Breast epithelium (tissue), 4 donors: Measurements from ENCODE around the gene SLC27A1. TPM values are rescaled to one million over a fixed set of nuclear protein-coding genes. Genes with fewer than 3 reads are reported as not detected.
A peak's percentile ranks its signal among the peaks of the same experiment; 100 is the strongest.

Experiments used
- DNase-seq, 2 donors: peaks; one replicate each; pipeline ENCODE4 v3.0.0-alpha.2; 2019; ENCODE audit warnings: low spot score in 2 of 2
- H3K27ac ChIP-seq, 2 donors: fragments of 200-600 bp; sonication (generic) in 1 of 2; one replicate each; pipeline ENCODE4 v1.5.1; 2016 to 2019; ENCODE audit warnings: mild to moderate bottlenecking in 1 of 2
- H3K27me3 ChIP-seq, 2 donors: fragments of 200-600 bp; sonication (generic) in 1 of 2; one replicate each; pipeline versions ENCODE4 v1.5.1 to v1.6.0; 2017 to 2019; ENCODE audit warnings: control low read depth in 1 of 2, mild to moderate bottlenecking in 1 of 2
- H3K36me3 ChIP-seq: fragments of 200-600 bp; one replicate; pipeline ENCODE4 v1.5.1; 2019
- H3K4me1 ChIP-seq, 2 donors: fragments of 200-600 bp; sonication (generic); one replicate each; pipeline ENCODE4 v1.5.1; 2016 to 2019; ENCODE audit warnings: control low read depth in 1 of 2
- H3K4me3 ChIP-seq, 3 donors: fragments of 200-600 bp; sonication (generic); 1 replicate in 2 of 3; 2 replicates in 1 of 3; pipeline ENCODE4 v1.5.1; 2016 to 2019; ENCODE audit warnings: mild to moderate bottlenecking in 3 of 3, moderate library complexity in 2 of 3
- H3K9me3 ChIP-seq, 2 donors: fragments of 200-600 bp; sonication (generic) in 1 of 2; one replicate each; pipeline ENCODE4 v1.5.1; 2016 to 2019; ENCODE audit warnings: control low read depth in 1 of 2
- POLR2A ChIP-seq: fragments of 450-650 bp; IDR thresholded peaks from one replicate; pipeline ENCODE4 v1.6.1; 2016; ENCODE audit warnings: antibody characterized with exemption, mild to moderate bottlenecking, moderate library complexity
- POLR2AphosphoS5 ChIP-seq, 3 donors: sonication (generic); formaldehyde crosslinking; IDR thresholded peaks; one replicate each; pipeline ENCODE4 v1.6.1; 2017; ENCODE audit warnings: antibody characterized with exemption in 3 of 3
- intact Hi-C: fragments of 100-400 bp; cut with DNase I; formaldehyde crosslinking; loops from one replicate; pipeline ENCODE4 v1.15.1; 2023; ENCODE audit warnings: low total_unique reads
- total RNA-seq, 3 donors: library from RNA; depleted of rRNA; stranded (reverse); fragments of >200 nt; gene quantifications; one replicate each; pipeline ENCODE4 v1.1.0, GENCODE V29; 2016
- TF ChIP-seq, protein P1 (sequence below), 3 donors: fragments of 450-650 bp; IDR thresholded peaks; one replicate each; pipeline ENCODE4 v1.5.1; 2016 to 2017; ENCODE audit warnings: antibody characterized with exemption in 3 of 3, mild to moderate bottlenecking in 3 of 3, moderate library complexity in 3 of 3

Gene SLC27A1
- total RNA-seq, 3 donors from 2014 or later = 32.4 to 35.4 (median 34.8) TPM

DNA sequence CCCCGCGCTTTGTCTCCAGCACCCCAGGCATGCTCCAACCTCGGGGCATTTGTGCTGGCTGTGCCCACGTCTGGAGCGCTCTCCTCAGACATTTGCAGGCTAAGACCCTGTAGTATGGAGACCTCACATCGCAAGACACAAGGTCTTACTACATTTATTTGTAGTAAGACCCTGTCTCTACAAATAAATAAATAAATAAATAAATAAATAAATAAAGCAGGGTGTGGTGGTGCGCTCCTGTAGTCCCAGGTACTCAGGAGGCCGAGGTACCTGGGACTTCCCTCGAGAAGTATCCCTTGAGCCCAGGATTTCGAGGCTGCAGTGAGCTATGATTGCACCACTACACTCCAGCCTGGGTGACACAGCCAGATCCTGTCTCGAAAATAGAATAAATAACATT is 14.2 kb upstream of the SLC27A1 start:
- H3K27me3 ChIP-seq = peaks cover 0 to 25% of the 10 kb centered on the region in 2 donors
- TF ChIP-seq POLR2A (no peak), POLR2AphosphoS5 (IDR thresholded peaks at IDR 0.05) (no peak)
- TF ChIP-seq, protein P1, sequence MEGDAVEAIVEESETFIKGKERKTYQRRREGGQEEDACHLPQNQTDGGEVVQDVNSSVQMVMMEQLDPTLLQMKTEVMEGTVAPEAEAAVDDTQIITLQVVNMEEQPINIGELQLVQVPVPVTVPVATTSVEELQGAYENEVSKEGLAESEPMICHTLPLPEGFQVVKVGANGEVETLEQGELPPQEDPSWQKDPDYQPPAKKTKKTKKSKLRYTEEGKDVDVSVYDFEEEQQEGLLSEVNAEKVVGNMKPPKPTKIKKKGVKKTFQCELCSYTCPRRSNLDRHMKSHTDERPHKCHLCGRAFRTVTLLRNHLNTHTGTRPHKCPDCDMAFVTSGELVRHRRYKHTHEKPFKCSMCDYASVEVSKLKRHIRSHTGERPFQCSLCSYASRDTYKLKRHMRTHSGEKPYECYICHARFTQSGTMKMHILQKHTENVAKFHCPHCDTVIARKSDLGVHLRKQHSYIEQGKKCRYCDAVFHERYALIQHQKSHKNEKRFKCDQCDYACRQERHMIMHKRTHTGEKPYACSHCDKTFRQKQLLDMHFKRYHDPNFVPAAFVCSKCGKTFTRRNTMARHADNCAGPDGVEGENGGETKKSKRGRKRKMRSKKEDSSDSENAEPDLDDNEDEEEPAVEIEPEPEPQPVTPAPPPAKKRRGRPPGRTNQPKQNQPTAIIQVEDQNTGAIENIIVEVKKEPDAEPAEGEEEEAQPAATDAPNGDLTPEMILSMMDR (IDR thresholded peaks at IDR 0.05) = no peak

DNA sequence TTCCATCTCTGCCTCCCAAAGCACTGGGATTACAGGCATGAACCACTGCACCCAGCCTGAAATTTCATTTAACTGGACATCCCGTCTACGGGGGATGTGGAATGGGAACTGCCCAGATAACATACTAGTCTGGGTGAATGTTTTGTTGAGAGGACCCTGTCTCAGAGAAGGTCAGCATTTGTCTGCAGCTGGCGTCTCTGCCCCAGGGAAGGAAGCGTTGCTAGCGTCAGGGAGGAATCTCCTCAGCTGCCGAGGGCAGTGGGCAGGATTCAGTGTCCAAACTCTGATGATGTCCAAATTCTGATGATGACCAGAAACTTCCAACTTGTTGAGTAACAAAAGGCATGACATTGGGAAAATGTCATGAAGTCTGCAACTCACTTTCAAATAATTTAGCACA is 12.7 kb upstream of the SLC27A1 start:
- TF ChIP-seq POLR2AphosphoS5 (IDR thresholded peaks at IDR 0.05) (no peak), POLR2A (no peak)
- TF ChIP-seq, protein P1 (IDR thresholded peaks at IDR 0.05) = no peak
- Histone ChIP-seq H3K27ac (no peak overlapping the region), H3K4me1 (no peaks in the 10 kb centered on the region), H3K27me3 (peaks cover 0 to 25% of the 10 kb centered on the region in 2 donors), H3K36me3 (no peaks in the 10 kb centered on the region), H3K4me3 (no peak overlapping the region), H3K9me3 (no peaks in the 10 kb centered on the region)
- intact Hi-C loops = no loop called here
- no peak for DNase-seq

More for the DNA sequence above, 14.2 kb upstream of the SLC27A1 start:
- H3K36me3 ChIP-seq = no peaks in the 10 kb centered on the region
- H3K27ac ChIP-seq = no peak overlapping the region
- DNase-seq = no peak
- peak overlapping the region in 1 of 3 donors; percentile 21 for H3K4me3 ChIP-seq
- H3K9me3 ChIP-seq = no peaks in the 10 kb centered on the region
- intact Hi-C loops = no loop called here
- no peaks in the 10 kb centered on the region for H3K4me1 ChIP-seq

DNA sequence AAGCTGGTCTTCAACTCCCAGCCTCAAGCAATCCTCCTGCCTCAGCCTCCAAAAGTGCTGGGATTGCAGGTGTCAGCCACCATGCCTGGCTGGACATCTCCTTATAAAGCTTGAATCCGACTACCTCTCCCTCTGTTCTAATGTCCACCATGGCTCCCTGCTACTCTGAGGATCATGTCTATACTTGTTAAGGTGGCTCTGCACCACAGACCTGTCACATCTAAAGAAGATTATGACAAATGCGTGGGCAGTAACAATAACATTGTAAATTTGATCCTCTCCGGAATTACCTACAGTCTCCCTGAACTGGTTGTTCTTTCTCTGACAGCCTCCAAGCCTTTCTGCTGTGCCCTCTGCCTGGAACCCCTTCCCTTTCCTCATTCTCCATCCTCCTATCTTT is 11.4 kb upstream of the SLC27A1 start:
- Histone ChIP-seq H3K4me3 (no peak overlapping the region), H3K27me3 (peaks cover 0 to 25% of the 10 kb centered on the region in 2 donors)
- intact Hi-C loops = no loop called here

DNA sequence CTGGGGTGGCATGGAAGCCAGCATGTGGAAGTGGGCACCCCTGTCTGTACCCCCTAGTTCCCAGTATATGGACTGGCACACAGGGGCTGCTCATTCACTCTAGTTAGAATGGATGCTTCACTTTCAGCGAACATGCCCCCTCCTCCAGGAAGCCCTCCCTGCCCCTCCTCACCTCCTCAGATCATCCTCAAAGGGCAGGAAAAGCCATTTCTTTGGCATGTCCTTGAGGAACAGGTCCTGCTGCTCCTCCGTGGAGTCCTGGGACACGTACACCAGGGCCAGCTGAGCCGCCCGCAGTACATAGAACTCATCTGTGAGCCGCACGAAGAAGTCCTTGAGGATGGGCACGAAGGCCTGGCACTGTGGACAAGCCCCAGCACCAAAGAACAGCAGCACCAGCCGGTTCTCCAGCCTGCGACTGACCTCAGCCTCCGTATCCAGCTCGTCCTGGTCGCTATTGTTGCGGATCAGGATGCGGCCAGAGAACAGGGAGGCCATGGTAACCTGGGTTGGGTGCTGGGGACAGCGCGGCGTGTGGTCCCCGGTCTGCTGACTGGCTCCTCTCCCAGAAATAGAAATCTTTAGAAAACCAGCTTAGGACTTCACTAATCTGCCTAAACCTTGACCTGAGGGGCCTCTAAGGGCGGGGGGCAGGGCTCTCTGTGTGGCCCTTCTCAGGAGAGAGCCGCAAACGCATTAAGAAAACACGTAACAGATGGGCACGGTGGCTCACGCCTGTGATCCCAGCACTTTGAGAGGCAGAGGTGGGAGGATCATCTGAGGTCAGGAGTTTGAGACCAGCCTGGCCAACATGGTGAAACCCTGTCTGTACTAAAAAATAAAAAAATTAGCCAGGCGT is 9.7 kb upstream of the SLC27A1 start, which contains the start of gene NXNL1:
TSS of gene NXNL1 (minus strand) at position 555 of the 859 bp plus-strand sequence. CDS start at position 498, 57 bp downstream.
- Histone ChIP-seq H3K27me3 (peaks cover 0 to 10% of the 10 kb centered on the region in 2 donors), H3K4me1 (no peaks in the 10 kb centered on the region), H3K36me3 (no peaks in the 10 kb centered on the region), H3K4me3 (no peak within 1 kb of the TSS), H3K9me3 (no peaks in the 10 kb centered on the region), H3K27ac (no peak within 1 kb of the TSS)
- no peak for DNase-seq
- intact Hi-C loops = loop anchor here (10.0 kb wide), 1 partner anchor 114 kb away; no protein-coding TSS in a partner anchor
- TF ChIP-seq, protein P1 (IDR thresholded peaks at IDR 0.05) = no peak
- no peak for TF ChIP-seq POLR2AphosphoS5 (IDR thresholded peaks at IDR 0.05)
- no peak for TF ChIP-seq POLR2A

More for the DNA sequence above, 11.4 kb upstream of the SLC27A1 start:
- DNase-seq = no peak
- H3K9me3 ChIP-seq = no peaks in the 10 kb centered on the region
- no peak overlapping the region for H3K27ac ChIP-seq
- H3K4me1 ChIP-seq = no peaks in the 10 kb centered on the region
- H3K36me3 ChIP-seq = no peaks in the 10 kb centered on the region
- no peak for TF ChIP-seq POLR2A
- no peak for TF ChIP-seq POLR2AphosphoS5 (IDR thresholded peaks at IDR 0.05)
- TF ChIP-seq, protein P1 (IDR thresholded peaks at IDR 0.05) = no peak

DNA sequence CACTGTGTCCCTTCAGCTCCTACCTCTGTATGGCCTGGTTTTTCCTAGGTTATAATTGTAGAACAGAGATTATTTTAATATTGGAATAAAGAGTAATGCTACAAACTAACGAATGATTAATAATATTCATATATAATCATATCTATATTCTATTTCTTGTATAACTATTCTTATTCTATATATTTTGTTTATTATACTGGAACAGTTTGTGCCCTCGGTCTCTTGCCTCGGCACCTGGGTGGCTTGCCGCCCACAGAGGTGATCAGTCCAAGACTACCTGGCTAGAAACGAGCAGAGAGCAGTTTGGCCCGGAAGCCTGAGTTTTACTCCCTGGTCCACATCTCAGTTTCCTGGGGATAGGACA is 3.9 kb upstream of the SLC27A1 start:
- H3K27me3 ChIP-seq = no peaks in the 10 kb centered on the region
- no peak for DNase-seq
- peaks cover 4 to 14% of the 10 kb centered on the region in 2 donors for H3K4me1 ChIP-seq
- no peak overlapping the region for H3K4me3 ChIP-seq
- H3K36me3 ChIP-seq = no peaks in the 10 kb centered on the region
- H3K9me3 ChIP-seq = no peaks in the 10 kb centered on the region
- TF ChIP-seq, protein P1 (IDR thresholded peaks at IDR 0.05) = no peak
- TF ChIP-seq POLR2A (no peak), POLR2AphosphoS5 (IDR thresholded peaks at IDR 0.05) (no peak)
- intact Hi-C loops = loop anchor here (10.0 kb wide), 1 partner anchor 108 kb away; no protein-coding TSS in a partner anchor
- peak overlapping the region in 1 of 2 donors; percentile 57 for H3K27ac ChIP-seq
